ENCODE data around the gene CCDC190. TPM values are rescaled to one million over a fixed set of nuclear protein-coding genes. Genes with fewer than 3 reads are reported as not detected.
A peak's percentile ranks its signal among the peaks of the same experiment; 100 is the strongest.

Gene CCDC190
- total and polyA plus RNA-seq, 10 donors, result not detected

DNA sequence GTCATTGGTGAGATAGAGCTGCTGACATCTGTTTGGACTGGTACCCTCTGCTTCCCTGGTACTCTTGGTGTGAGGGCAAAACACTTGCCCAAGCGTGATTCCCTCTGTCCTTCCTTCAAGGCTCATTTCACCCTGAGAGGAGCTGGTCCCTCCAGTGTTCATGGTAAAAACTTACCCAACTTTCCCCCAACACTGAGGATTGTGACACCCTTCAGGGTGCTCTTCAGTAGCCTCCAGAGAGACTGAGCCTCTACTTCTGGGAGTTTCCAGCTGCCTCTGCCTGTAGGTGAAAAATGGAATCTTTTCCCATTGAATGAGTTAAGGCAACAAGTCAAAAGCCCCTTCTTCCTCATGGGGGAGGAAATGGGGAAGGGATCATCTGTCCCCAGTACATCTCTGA lies 9.6 kb downstream of the CCDC190 start:
- intact Hi-C loops (cut with DNase I; ENCODE audit: low total_unique reads), result loop anchor here (5.0 to 10.0 kb wide), 2 partner anchors 323 to 466 kb away; no protein-coding TSS in a partner anchor
- TF ChIP-seq, protein P1, sequence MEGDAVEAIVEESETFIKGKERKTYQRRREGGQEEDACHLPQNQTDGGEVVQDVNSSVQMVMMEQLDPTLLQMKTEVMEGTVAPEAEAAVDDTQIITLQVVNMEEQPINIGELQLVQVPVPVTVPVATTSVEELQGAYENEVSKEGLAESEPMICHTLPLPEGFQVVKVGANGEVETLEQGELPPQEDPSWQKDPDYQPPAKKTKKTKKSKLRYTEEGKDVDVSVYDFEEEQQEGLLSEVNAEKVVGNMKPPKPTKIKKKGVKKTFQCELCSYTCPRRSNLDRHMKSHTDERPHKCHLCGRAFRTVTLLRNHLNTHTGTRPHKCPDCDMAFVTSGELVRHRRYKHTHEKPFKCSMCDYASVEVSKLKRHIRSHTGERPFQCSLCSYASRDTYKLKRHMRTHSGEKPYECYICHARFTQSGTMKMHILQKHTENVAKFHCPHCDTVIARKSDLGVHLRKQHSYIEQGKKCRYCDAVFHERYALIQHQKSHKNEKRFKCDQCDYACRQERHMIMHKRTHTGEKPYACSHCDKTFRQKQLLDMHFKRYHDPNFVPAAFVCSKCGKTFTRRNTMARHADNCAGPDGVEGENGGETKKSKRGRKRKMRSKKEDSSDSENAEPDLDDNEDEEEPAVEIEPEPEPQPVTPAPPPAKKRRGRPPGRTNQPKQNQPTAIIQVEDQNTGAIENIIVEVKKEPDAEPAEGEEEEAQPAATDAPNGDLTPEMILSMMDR (IDR thresholded peaks at IDR 0.05 in 8 of 11, conservative IDR thresholded peaks at IDR 0.05 in 3 of 11), result no peak
- no peak for TF ChIP-seq POLR2A (IDR thresholded peaks at IDR 0.05)
- Histone ChIP-seq H3K27me3 (replicated peaks in 1 of 7) (no peaks in the 10 kb centered on the region), H3K27ac (no peak overlapping the region), H3K9me3 (no peaks in the 10 kb centered on the region), H3K4me1 (no peaks in the 10 kb centered on the region), H3K4me3 (no peak overlapping the region), H3K36me3 (no peaks in the 10 kb centered on the region)
- DNase-seq, result no peak
- 76 to 94% (median 86%) methylated on average over 1 of the region's 1 CpG for WGBS, 5 donors

DNA sequence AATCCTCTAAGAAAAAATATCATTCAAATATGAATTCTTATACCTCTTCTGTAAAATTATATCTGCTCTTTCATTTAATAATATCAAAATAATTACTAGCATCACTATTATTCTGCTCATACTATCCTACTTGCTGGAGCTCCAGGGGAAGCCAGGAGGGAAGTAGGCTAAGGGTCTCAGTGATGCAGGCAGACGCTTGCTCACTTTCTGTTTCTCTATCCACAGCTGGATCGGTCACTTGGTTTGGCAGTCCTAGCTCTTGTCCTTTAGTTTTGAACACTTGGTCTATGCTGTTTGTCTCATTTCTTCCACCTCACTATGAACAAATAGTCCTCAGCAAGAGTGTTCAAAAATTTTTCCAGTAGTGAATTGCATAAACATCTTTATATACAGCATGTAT lies 11.3 kb downstream of the CCDC190 start:
- WGBS, 5 donors, result 62 to 73% (median 64%) methylated on average over 2 of the region's 2 CpGs
- no peak for DNase-seq
- no peak overlapping the region for H3K27ac ChIP-seq
- intact Hi-C loops (cut with DNase I; ENCODE audit: low total_unique reads), result loop anchor here (5.0 to 10.0 kb wide), 2 partner anchors 325 to 468 kb away; no protein-coding TSS in a partner anchor
- H3K4me1 ChIP-seq, result no peaks in the 10 kb centered on the region
- TF ChIP-seq POLR2A (IDR thresholded peaks at IDR 0.05), result no peak
- no peak for TF ChIP-seq POLR2AphosphoS5 (IDR thresholded peaks at IDR 0.05)
- TF ChIP-seq, protein P1 (IDR thresholded peaks at IDR 0.05 in 8 of 11, conservative IDR thresholded peaks at IDR 0.05 in 3 of 11), result no peak
- H3K36me3 ChIP-seq, result no peaks in the 10 kb centered on the region
- no peaks in the 10 kb centered on the region for H3K9me3 ChIP-seq
- H3K4me3 ChIP-seq, result no peak overlapping the region
- H3K27me3 ChIP-seq (replicated peaks in 1 of 7), result no peaks in the 10 kb centered on the region

DNA sequence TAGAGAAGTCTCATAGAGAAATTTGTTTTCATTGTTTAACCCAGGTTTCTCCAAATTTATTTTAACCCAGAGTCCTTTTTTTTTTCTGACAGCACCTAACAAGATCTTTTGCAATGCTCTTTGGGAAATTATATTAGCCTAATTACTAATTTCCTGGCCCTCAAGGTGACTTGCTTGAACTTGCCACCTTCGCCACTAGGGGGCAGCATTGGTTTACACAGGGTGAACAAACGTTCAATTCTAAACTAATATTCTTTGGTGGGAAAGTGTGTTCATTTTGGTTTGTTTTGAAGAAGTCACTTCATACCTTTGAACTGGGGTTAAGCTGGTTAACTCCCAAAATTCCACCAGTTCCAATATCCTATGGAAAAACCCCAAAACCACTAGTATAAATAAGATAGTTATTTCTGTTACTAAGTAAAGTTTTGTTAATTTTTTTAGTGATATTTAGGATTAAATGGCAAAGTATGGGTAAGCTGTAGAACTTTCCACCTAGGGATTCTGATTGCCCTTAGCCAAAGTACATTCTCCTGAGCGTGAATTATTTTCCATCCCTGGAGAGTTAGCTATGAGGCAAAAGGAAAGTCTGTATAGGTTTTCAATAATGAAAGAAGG lies 13.0 kb downstream of the CCDC190 start:
- Histone ChIP-seq H3K9me3 (no peaks in the 10 kb centered on the region), H3K27me3 (replicated peaks in 1 of 7) (no peaks in the 10 kb centered on the region), H3K27ac (no peak overlapping the region), H3K4me3 (no peak overlapping the region), H3K36me3 (no peaks in the 10 kb centered on the region), H3K4me1 (no peaks in the 10 kb centered on the region)
- 4 to 15% (median 11%) methylated on average over 3 of the region's 3 CpGs for WGBS, 5 donors
- intact Hi-C loops (cut with DNase I; ENCODE audit: low total_unique reads), result no loop called here
- peak; percentile 90 for DNase-seq
- TF ChIP-seq, protein P1 (IDR thresholded peaks at IDR 0.05 in 8 of 11, conservative IDR thresholded peaks at IDR 0.05 in 3 of 11), result peak; percentile 59 to 91 (median 82)
- TF ChIP-seq POLR2A (IDR thresholded peaks at IDR 0.05) (no peak), POLR2AphosphoS5 (IDR thresholded peaks at IDR 0.05) (no peak)

DNA sequence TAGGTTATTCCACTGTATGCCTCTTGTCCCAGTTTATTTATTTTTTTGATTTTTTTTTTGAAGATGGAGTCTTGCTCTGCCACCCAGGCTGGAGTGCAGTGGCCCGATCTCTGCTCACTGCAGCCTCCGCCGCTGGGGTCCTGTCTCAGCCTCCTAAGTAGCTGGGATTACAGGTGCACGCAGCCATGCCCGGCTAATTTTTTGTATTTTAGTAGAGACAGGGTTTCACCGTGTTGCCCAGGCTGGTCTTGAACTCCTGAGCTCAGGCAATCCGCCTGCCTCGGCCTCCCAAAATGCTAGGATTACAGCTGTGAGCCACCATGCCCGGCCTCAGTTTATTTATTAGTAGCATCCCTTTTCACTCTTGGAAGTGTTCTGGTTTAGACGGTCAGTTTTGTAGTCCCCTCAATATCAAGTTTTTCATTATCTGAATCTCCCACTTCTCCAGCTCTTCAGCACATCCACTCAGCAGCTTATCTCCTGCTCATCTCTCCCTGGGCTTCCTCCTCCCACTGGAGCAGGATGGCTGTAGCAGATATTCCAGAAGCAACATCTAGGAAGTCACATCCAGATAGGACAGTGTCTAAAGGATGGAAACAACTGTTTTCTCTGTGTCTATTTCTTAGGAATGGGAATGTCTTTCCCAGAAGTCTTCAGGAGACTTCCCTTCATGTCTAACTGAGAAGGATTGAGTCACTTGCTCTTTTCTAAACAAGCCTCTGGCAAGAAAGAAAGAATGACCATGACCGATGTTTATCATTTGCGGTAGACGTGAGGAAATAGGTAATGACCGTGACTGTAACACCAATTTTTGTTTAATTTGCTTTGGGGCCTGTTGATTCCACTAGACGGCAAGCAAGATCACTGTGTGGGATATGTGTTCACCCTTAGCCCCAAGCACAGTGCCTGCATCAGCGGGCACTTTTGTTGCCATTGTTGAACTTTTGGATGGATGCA lies 14.4 kb downstream of the CCDC190 start:
- WGBS, 5 donors, result 89 to 93% (median 91%) methylated on average over 16 of the region's 16 CpGs

More for the DNA sequence above, 14.4 kb downstream of the CCDC190 start:
- Histone ChIP-seq H3K27ac (no peak overlapping the region), H3K9me3 (no peaks in the 10 kb centered on the region), H3K27me3 (replicated peaks in 1 of 7) (no peaks in the 10 kb centered on the region), H3K4me1 (no peaks in the 10 kb centered on the region), H3K36me3 (no peaks in the 10 kb centered on the region), H3K4me3 (no peak overlapping the region)
- no peak for DNase-seq
- intact Hi-C loops (cut with DNase I; ENCODE audit: low total_unique reads), result no loop called here
- TF ChIP-seq, protein P1 (IDR thresholded peaks at IDR 0.05 in 8 of 11, conservative IDR thresholded peaks at IDR 0.05 in 3 of 11), result no peak
- no peak for TF ChIP-seq POLR2A (IDR thresholded peaks at IDR 0.05)
- TF ChIP-seq POLR2AphosphoS5 (IDR thresholded peaks at IDR 0.05), result no peak

All from spleen (tissue), 11 donors.